HEK293 (cell line): Measurements from ENCODE around the gene RAD52.

Experiments used
- CTCF ChIA-PET: fragments of 350-600 bp; formaldehyde crosslinking; extraction: SDS; loops from one replicate; lab custom pipeline; 2021; ENCODE audit warnings: antibody characterized with exemption; lab: Yijun Ruan, JAX
- POLR2A ChIA-PET: fragments of 300-600 bp; formaldehyde crosslinking; extraction: SDS; loops from one replicate; lab custom pipeline; 2020; ENCODE audit warnings: antibody characterized with exemption, inconsistent platforms; lab: Yijun Ruan, JAX
- H3K27ac ChIP-seq: fragments of 200-500 bp; sonication (Bioruptor generic); 2 replicates; pipeline ENCODE4 v1.5.1; 2014; ENCODE audit warnings: low read depth, low read length, control low read depth, inconsistent platforms; ENCODE audit errors: extremely low read depth
- H3K36me3 ChIP-seq, 2 experiments: fragments of 200-500 bp in 1 of 2; sonication (Bioruptor generic) in 1 of 2; 1 replicate in 1 of 2; 2 replicates in 1 of 2; pipeline ENCODE4 v1.5.1; 2014 to 2017; ENCODE audit warnings: inconsistent platforms in 2 of 2, low read length in 2 of 2; ENCODE audit not compliant: control insufficient read depth in 2 of 2, insufficient read depth in 1 of 2
- H3K4me1 ChIP-seq: fragments of 200-500 bp; sonication (Bioruptor generic); 2 replicates; pipeline ENCODE4 v1.5.1; 2014; ENCODE audit warnings: mild to moderate bottlenecking, low read length, inconsistent platforms; ENCODE audit not compliant: control insufficient read depth, insufficient read depth
- H3K4me3 ChIP-seq: 2 replicates; pipeline ENCODE4 v1.5.1; 2011; ENCODE audit warnings: low read depth, mild to moderate bottlenecking, control low read depth, low read length, moderate library complexity
- H3K9me3 ChIP-seq: fragments of 200-500 bp; sonication (Bioruptor generic); 2 replicates; pipeline ENCODE4 v1.5.1; 2014; ENCODE audit warnings: low read depth, low read length, inconsistent platforms; ENCODE audit not compliant: control insufficient read depth, insufficient read depth
- ZBTB44 ChIP-seq: fragments of 450-650 bp; IDR thresholded peaks from 2 replicates; pipeline ENCODE4 v1.5.1; 2018; ENCODE audit warnings: missing biosample characterization, mild to moderate bottlenecking, missing genetic modification characterization
- ZNF10 ChIP-seq: fragments of 450-650 bp; formaldehyde crosslinking; IDR thresholded peaks from 2 replicates; pipeline ENCODE4 v1.5.1; 2017; ENCODE audit warnings: missing biosample characterization, missing genetic modification characterization
- ZNF169 ChIP-seq: fragments of 450-650 bp; formaldehyde crosslinking; IDR thresholded peaks from 2 replicates; pipeline ENCODE4 v1.5.1; 2016; ENCODE audit warnings: missing biosample characterization, missing genetic modification characterization
- ZNF664 ChIP-seq: fragments of 450-650 bp; formaldehyde crosslinking; IDR thresholded peaks from 2 replicates; pipeline ENCODE4 v1.5.1; 2016; ENCODE audit warnings: missing biosample characterization, missing genetic modification characterization
- ZNF776 ChIP-seq: fragments of 450-650 bp; formaldehyde crosslinking; IDR thresholded peaks from 2 replicates; pipeline ENCODE4 v1.5.0; 2017; ENCODE audit warnings: missing biosample characterization, missing genetic modification characterization, borderline replicate concordance

RAD52 gene

GRCh38 chr12:863285-863684, 86.2 kb downstream of the RAD52 start:
- POLR2A ChIA-PET: no interaction called here
- Histone ChIP-seq H3K4me3 (no peak overlapping the region), H3K9me3 (no peaks in the 10 kb centered on the region), H3K4me1 (no peaks in the 10 kb centered on the region)
- no peak for TF ChIP-seq ZBTB44 (tag by site-specific recombination)
- no peak for TF ChIP-seq ZNF169 (tag by site-specific recombination)
- TF ChIP-seq, all 188 proteins: peak for 0
- Histone ChIP-seq H3K27ac (no peak overlapping the region), H3K36me3 (peaks cover 73 to 76% of the 10 kb centered on the region in 2 experiments)
- CTCF ChIA-PET: interaction anchor here (0.6 to 1.1 kb wide), 3 partner anchors 49 to 293 kb away, joined by 3 read pairs; no protein-coding TSS in a partner anchor

- H3K27ac ChIP-seq: no peak overlapping the region
- TF ChIP-seq ZNF10 (0 out of 2 replicates have a peak, but pooled peaks have one; percentile 42), ZNF664 (tag by site-specific recombination) (peak; percentile 33; the same call in 1 of the 2 replicates), ZNF776 (no peak)
- TF ChIP-seq, all 188 proteins: peak for 2
- Histone ChIP-seq H3K9me3 (no peaks in the 10 kb centered on the region), H3K4me1 (no peaks in the 10 kb centered on the region), H3K4me3 (no peak overlapping the region), H3K36me3 (peaks cover 74 to 84% of the 10 kb centered on the region in 2 experiments)
- CTCF ChIA-PET: interaction anchor here (0.7 to 1.1 kb wide), 2 partner anchors 112 to 292 kb away, joined by 3 read pairs; no protein-coding TSS in a partner anchor
- POLR2A ChIA-PET: interaction anchor here (0.6 kb wide), 1 partner anchor 55 kb away, joined by 4 read pairs; no protein-coding TSS in a partner anchor
Observed at GRCh38 chr12:862303-862911, 87.1 kb downstream of the RAD52 start.
